ENCODE data around the gene CCDC106. TPM values are rescaled to one million over a fixed set of nuclear protein-coding genes. Genes with fewer than 3 reads are reported as not detected.

The CCDC106 gene
- total RNA-seq, 1 donor from 2014 or later = 11.6 TPM

DNA sequence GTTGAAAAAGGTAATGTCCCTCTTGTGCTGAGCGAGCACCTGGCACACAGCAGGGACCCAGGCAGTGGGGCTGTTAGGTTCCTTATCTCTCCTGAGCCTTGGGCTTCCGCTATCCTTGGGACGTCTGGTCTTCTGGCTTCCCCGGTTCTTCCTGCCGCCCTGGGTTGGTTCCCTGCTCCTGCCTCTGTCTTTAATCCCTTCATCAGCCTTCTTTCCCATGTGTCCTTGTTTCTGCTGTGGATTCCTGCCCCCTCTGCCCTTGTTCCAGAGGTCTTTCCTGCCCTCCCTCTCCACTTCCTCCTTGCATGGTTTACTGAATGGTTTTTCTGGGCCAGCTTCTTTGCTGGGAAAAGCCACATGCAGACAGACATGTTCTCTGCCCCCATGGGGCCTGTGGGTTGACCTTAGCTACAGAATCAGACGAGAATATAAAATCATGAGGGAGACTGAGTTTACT is 29.6 kb downstream of the CCDC106 start:
- ATAC-seq = no peak
- H3K27ac ChIP-seq = peak overlapping the region; percentile 43
- H3K4me3 ChIP-seq = peak overlapping the region; percentile 85
- peaks cover 58% of the 10 kb centered on the region for H3K36me3 ChIP-seq
- H3K27me3 ChIP-seq (ENCODE audit: low read depth) = no peaks in the 10 kb centered on the region
- TF ChIP-seq, protein P1, sequence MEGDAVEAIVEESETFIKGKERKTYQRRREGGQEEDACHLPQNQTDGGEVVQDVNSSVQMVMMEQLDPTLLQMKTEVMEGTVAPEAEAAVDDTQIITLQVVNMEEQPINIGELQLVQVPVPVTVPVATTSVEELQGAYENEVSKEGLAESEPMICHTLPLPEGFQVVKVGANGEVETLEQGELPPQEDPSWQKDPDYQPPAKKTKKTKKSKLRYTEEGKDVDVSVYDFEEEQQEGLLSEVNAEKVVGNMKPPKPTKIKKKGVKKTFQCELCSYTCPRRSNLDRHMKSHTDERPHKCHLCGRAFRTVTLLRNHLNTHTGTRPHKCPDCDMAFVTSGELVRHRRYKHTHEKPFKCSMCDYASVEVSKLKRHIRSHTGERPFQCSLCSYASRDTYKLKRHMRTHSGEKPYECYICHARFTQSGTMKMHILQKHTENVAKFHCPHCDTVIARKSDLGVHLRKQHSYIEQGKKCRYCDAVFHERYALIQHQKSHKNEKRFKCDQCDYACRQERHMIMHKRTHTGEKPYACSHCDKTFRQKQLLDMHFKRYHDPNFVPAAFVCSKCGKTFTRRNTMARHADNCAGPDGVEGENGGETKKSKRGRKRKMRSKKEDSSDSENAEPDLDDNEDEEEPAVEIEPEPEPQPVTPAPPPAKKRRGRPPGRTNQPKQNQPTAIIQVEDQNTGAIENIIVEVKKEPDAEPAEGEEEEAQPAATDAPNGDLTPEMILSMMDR (IDR thresholded peaks at IDR 0.05) = no peak
- intact Hi-C loops (cut with DNase I) = no loop called here
- peaks cover 42% of the 10 kb centered on the region for H3K4me1 ChIP-seq
- no peaks in the 10 kb centered on the region for H3K9me3 ChIP-seq
- peak; percentile 40 for DNase-seq

DNA sequence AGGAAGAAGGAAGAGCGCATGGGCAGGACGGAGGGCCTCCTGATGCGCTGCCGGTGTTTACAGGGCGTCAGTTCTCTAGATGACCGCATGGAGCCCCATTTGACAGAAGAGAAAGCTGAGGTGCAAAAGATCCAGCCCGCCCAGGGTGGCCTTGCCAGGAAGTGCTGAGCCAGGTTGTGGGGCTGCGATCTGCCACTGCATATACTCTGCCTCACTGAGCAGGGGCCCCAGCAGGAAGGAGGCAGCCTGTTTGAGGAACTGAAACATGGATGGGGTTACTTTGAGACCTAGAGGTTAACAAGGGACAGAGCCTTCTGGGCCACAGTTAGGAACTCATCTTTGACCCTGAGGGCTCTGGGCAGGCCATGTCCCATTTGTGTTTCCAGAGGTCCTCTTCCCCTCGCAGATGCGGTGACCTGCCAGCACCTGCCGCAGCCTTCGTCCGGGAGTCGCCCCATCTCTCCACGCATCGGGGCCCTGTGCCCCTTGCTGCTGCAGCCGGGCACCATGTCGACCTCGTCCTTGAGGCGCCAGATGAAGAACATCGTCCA is 30.2 kb downstream of the CCDC106 start:
- ATAC-seq = peak in 1 of 2 donors; percentile 51
- TF ChIP-seq, protein P1 (IDR thresholded peaks at IDR 0.05) = no peak
- Histone ChIP-seq H3K9me3 (no peaks in the 10 kb centered on the region), H3K36me3 (peaks cover 58% of the 10 kb centered on the region), H3K27ac (peak overlapping the region; percentile 43), H3K27me3 (ENCODE audit: low read depth) (no peaks in the 10 kb centered on the region), H3K4me3 (peak overlapping the region; percentile 7), H3K4me1 (peaks cover 44% of the 10 kb centered on the region)
- intact Hi-C loops (cut with DNase I) = no loop called here
- peak; percentile 72 for DNase-seq

DNA sequence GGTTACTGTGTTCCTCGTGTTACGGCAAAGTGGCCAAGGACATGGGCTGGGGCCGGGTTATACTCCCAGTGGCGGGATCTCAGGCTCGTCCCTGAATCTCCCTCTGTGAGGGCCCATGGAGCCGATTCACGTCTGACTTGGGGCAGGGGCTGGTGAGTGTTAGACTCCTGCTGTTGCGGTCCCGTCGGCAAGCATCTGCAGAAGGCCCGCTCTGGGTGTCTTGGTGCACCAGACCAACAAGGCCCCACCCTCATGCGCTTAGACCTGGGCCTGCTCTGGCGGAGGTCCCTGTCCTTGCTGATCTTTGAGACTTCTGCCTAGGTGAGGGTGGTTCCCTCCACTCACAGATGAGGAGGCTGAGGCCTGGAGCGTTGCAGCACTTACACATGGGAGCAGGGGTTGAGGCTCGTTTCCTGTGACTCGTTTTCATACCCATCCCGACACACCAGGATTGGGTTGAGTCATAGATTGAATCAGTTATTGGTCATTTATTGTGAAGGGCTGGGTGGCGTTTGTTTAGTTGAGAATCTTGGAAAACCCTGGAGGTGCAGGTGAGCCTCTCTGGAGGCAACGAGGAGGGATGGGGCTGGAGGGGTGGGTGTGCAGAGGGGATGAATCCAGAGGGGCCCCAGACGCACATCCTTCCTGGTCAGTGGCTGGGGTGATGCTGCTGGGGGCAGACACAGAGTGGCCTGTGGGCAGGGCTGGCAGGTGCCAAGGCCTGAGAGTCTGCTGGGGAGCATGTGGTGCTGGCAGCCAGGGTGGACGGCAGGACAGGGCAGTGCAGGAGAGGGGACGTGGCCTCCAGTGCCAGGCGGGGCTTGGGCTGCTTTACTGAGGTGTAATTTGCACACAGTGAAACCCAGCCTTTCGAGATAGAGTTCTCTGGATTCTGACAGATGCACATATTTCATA is 31.6 kb downstream of the CCDC106 start:
- H3K27ac ChIP-seq = no peak overlapping the region
- intact Hi-C loops (cut with DNase I) = no loop called here
- TF ChIP-seq, protein P1 (IDR thresholded peaks at IDR 0.05) = no peak
- DNase-seq (peak; percentile 43), ATAC-seq (no peak)
- peaks cover 55% of the 10 kb centered on the region for H3K4me1 ChIP-seq
- H3K27me3 ChIP-seq (ENCODE audit: low read depth) = no peaks in the 10 kb centered on the region
- no peaks in the 10 kb centered on the region for H3K9me3 ChIP-seq
- H3K36me3 ChIP-seq = peaks cover 62% of the 10 kb centered on the region
- no peak overlapping the region for H3K4me3 ChIP-seq

DNA sequence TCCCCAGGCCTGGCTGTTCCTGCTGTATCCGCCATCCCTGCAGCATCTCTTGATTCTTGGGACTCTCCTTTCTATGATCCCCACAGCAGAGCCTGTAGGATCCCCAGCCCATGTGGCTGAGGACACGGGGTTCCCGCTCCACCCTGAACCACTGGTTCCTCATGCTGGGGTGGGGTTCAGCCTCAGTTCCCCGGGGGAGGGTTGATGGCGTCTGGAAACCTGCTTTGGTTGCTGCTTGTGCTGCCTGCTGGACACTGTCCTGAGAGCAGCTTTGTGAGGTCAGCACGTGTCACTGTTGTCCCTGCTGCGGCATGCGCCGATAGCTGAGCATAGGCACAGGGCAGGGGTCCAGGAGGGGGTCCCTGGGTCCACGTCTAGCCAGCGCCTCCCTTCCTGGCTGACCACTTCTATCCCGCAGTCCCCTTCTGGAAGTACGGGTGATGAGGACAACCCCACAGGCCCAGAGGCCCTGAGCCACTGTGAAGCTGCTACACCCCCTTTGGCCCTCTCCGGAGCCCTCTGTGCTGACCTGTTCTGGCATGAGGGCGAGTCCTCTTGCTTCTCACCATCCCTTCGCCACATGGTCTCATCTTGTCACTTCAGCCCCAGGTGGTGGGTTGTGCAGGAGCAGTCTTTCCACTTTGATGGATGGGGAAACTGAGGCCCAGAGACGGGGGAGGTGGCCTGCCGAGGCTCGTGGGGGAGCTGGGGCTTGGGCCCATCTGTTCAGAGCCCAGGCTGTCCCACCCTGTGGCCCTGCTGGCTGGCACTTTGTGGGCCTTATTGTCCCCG is 32.5 kb downstream of the CCDC106 start:
- no peak overlapping the region for H3K4me3 ChIP-seq
- peaks cover 59% of the 10 kb centered on the region for H3K4me1 ChIP-seq
- peaks cover 71% of the 10 kb centered on the region for H3K36me3 ChIP-seq
- TF ChIP-seq, protein P1 (IDR thresholded peaks at IDR 0.05) = no peak
- no peaks in the 10 kb centered on the region for H3K27me3 ChIP-seq (ENCODE audit: low read depth)
- H3K9me3 ChIP-seq = no peaks in the 10 kb centered on the region
- no peak overlapping the region for H3K27ac ChIP-seq
- intact Hi-C loops (cut with DNase I) = no loop called here
- DNase-seq (no peak), ATAC-seq (no peak)
